WTC11 (cell line): ENCODE measurements around the gene SPIB. TPM values are rescaled to one million over a fixed set of nuclear protein-coding genes. Genes with fewer than 3 reads are reported as not detected.

Experiments
- ATAC-seq: fragments of 200-7000 bp; cut with Tn5 transposase; 2 replicates; pipeline ENCODE4 v1.10.0; 2021; ENCODE audit warnings: mild to moderate bottlenecking, moderate library complexity
- CTCF ChIA-PET: fragments of 300-600 bp; sonication (Branson Sonifier 250); formaldehyde crosslinking; loops from one replicate; lab custom pipeline; 2021; ENCODE audit warnings: antibody characterized with exemption; lab: Charles Lee
- POLR2A ChIA-PET: fragments of 350-600 bp; sonication (Branson Sonifier 250); formaldehyde crosslinking; loops from one replicate; lab custom pipeline; 2021; ENCODE audit warnings: antibody characterized with exemption; lab: Charles Lee
- DNase-seq: peaks from one replicate; pipeline ENCODE4 v3.0.0; 2021; ENCODE audit warnings: low spot score
- H3K27ac Mint-ChIP-seq: 2 replicates; pipeline ENCODE4 v1.8.0; 2021; ENCODE audit warnings: mixed read lengths
- H3K27me3 Mint-ChIP-seq: 2 replicates; pipeline ENCODE4 v1.8.0; 2021; ENCODE audit warnings: low read depth, mild to moderate bottlenecking, moderate library complexity, mixed read lengths
- H3K36me3 Mint-ChIP-seq: 2 replicates; pipeline ENCODE4 v1.8.0; 2021; ENCODE audit warnings: mixed read lengths
- H3K4me1 Mint-ChIP-seq: 2 replicates; pipeline ENCODE4 v1.8.0; 2022; ENCODE audit warnings: mixed read lengths
- H3K4me3 Mint-ChIP-seq: 2 replicates; pipeline ENCODE4 v1.8.0; 2021; ENCODE audit warnings: mild to moderate bottlenecking, moderate library complexity, mixed read lengths
- H3K9me3 Mint-ChIP-seq: 2 replicates; pipeline ENCODE4 v1.8.0; 2021; ENCODE audit warnings: mixed read lengths
- ERG ChIP-seq: fragments of 250-450 bp; sonication (Bioruptor Pico); IDR thresholded peaks from 2 replicates; pipeline ENCODE4 v1.8.0; 2021; ENCODE audit warnings: mild to moderate bottlenecking
- ETV6 ChIP-seq: sonication (generic); formaldehyde crosslinking; IDR thresholded peaks from 2 replicates; pipeline ENCODE4 v1.8.1; 2022; ENCODE audit warnings: mild to moderate bottlenecking, missing genetic modification reagents
- FOXK1 ChIP-seq: sonication (generic); formaldehyde crosslinking; IDR thresholded peaks from 2 replicates; pipeline ENCODE4 v1.8.0; 2022; ENCODE audit warnings: mild to moderate bottlenecking, moderate library complexity, missing genetic modification reagents
- FOXP1 ChIP-seq: sonication (generic); formaldehyde crosslinking; IDR thresholded peaks from 2 replicates; pipeline ENCODE4 v1.8.0; 2022; ENCODE audit warnings: missing genetic modification reagents, mild to moderate bottlenecking, moderate library complexity, borderline replicate concordance
- FOXP4 ChIP-seq: sonication (generic); formaldehyde crosslinking; IDR thresholded peaks from 2 replicates; pipeline ENCODE4 v1.8.0; 2022; ENCODE audit warnings: mild to moderate bottlenecking, missing genetic modification reagents
- GTF2I ChIP-seq: fragments of 250-450 bp; sonication (Bioruptor Pico); conservative IDR thresholded peaks from 2 replicates; pipeline ENCODE4 v1.4.0; 2021; ENCODE audit warnings: mild to moderate bottlenecking
- HMGA2 ChIP-seq: fragments of 250-450 bp; sonication (Bioruptor Pico); IDR thresholded peaks from 2 replicates; pipeline ENCODE4 v1.4.0; 2021; ENCODE audit warnings: mild to moderate bottlenecking, moderate library complexity
- MXD4 ChIP-seq: fragments of 250-450 bp; sonication (Bioruptor Pico); IDR thresholded peaks from 2 replicates; pipeline ENCODE4 v1.8.0; 2021; ENCODE audit warnings: mild to moderate bottlenecking, moderate library complexity, borderline replicate concordance
- PRDM15 ChIP-seq: sonication (generic); formaldehyde crosslinking; IDR thresholded peaks from 2 replicates; pipeline ENCODE4 v1.8.0; 2022; ENCODE audit warnings: missing genetic modification reagents
- RELA ChIP-seq: sonication (generic); formaldehyde crosslinking; IDR thresholded peaks from 2 replicates; pipeline ENCODE4 v1.8.1; 2022; ENCODE audit warnings: missing genetic modification reagents, mild to moderate bottlenecking, borderline replicate concordance
- SMAD3 ChIP-seq: sonication (generic); formaldehyde crosslinking; IDR thresholded peaks from 2 replicates; pipeline ENCODE4 v1.8.0; 2022; ENCODE audit warnings: missing genetic modification reagents, mild to moderate bottlenecking, borderline replicate concordance
- USF1 ChIP-seq: sonication (generic); formaldehyde crosslinking; IDR thresholded peaks from 2 replicates; pipeline ENCODE4 v1.8.0; 2022; ENCODE audit warnings: mild to moderate bottlenecking, missing genetic modification reagents
- ZNF121 ChIP-seq: sonication (generic); formaldehyde crosslinking; IDR thresholded peaks from 2 replicates; pipeline ENCODE4 v1.8.0; 2023; ENCODE audit warnings: missing genetic modification reagents
- ZNF138 ChIP-seq: sonication (generic); formaldehyde crosslinking; conservative IDR thresholded peaks from 2 replicates; pipeline ENCODE4 v1.8.1; 2022; ENCODE audit warnings: mild to moderate bottlenecking, moderate library complexity, missing genetic modification reagents
- ZNF232 ChIP-seq: sonication (generic); formaldehyde crosslinking; IDR thresholded peaks from 2 replicates; pipeline ENCODE4 v1.8.0; 2022; ENCODE audit warnings: mild to moderate bottlenecking, missing genetic modification reagents
- ZNF281 ChIP-seq: sonication (generic); formaldehyde crosslinking; IDR thresholded peaks from 2 replicates; pipeline ENCODE4 v1.8.0; 2023; ENCODE audit warnings: mild to moderate bottlenecking, missing genetic modification reagents
- ZNF532 ChIP-seq: fragments of 250-450 bp; sonication (Bioruptor Pico); IDR thresholded peaks from 2 replicates; pipeline ENCODE4 v1.9.0; 2021; ENCODE audit warnings: mild to moderate bottlenecking, borderline replicate concordance
- total RNA-seq: library from RNA; stranded (reverse); gene quantifications from 3 replicates; pipeline ENCODE4 v1.2.3, GENCODE V29; 2021
- TF ChIP-seq, protein P1 (sequence below): fragments of 250-450 bp; sonication (Bioruptor Pico); IDR thresholded peaks from 2 replicates; pipeline ENCODE4 v2.1.2; 2022; ENCODE audit warnings: mild to moderate bottlenecking, moderate library complexity

Gene SPIB
- total RNA-seq, 1 experiment from 2014 or later: 4.7 TPM

GRCh38 chr19:50376166-50377050, 42.3 kb upstream of the SPIB start, which contains the start of gene NR1H2:
Gene NR1H2, plus strand, starts transcription at chr19:50376457. Its CDS starts 1,149 bp downstream, at chr19:50377606.
- Mint-ChIP-seq H3K36me3 (peaks cover 26% of the 10 kb centered on the region), H3K9me3 (no peaks in the 10 kb centered on the region), H3K27ac (peak within 1 kb of the TSS; percentile 100), H3K4me3 (peak within 1 kb of the TSS; percentile 99), H3K4me1 (peaks cover 3% of the 10 kb centered on the region; the same call in 1 of the 2 replicates), H3K27me3 (no peaks in the 10 kb centered on the region; the same call in none of the 2 replicates)
- POLR2A ChIA-PET: interaction anchor here (0.6 to 1.1 kb wide), 6 partner anchors 8 to 183 kb away, joined by 3 to 4 read pairs (median 4); partner anchors contain the start of gene KCNC3
- CTCF ChIA-PET: interaction anchor here (0.8 to 3.5 kb wide), 12 partner anchors 7 to 146 kb away, joined by 3 to 20 read pairs (median 4); no protein-coding TSS in a partner anchor
- DNase-seq (peak; percentile 95), ATAC-seq (peak; percentile 80)
- TF ChIP-seq MXD4 (CRISPR knock-in tag) (no peak), ZNF281 (CRISPR knock-in tag) (no peak), ZNF138 (CRISPR knock-in tag) (no peak), ETV6 (CRISPR knock-in tag) (peak; percentile 83), FOXP1 (CRISPR knock-in tag) (no peak), ERG (CRISPR knock-in tag) (no peak), ZNF121 (CRISPR knock-in tag) (no peak), GTF2I (peak; percentile 66; the same call in 1 of the 2 replicates), ZNF232 (CRISPR knock-in tag) (0 out of 2 replicates have a peak, but pooled peaks have one; percentile 32), SMAD3 (CRISPR knock-in tag) (peak; percentile 85; the same call in 1 of the 2 replicates), RELA (CRISPR knock-in tag) (no peak), HMGA2 (CRISPR knock-in tag) (no peak), ZNF532 (CRISPR knock-in tag) (no peak), FOXP4 (peak; percentile 42), FOXK1 (CRISPR knock-in tag) (peak; percentile 98), USF1 (CRISPR knock-in tag) (peak; percentile 43; the same call in 1 of the 2 replicates), PRDM15 (CRISPR knock-in tag) (peak; percentile 48; the same call in 1 of the 2 replicates)
- TF ChIP-seq, protein P1, sequence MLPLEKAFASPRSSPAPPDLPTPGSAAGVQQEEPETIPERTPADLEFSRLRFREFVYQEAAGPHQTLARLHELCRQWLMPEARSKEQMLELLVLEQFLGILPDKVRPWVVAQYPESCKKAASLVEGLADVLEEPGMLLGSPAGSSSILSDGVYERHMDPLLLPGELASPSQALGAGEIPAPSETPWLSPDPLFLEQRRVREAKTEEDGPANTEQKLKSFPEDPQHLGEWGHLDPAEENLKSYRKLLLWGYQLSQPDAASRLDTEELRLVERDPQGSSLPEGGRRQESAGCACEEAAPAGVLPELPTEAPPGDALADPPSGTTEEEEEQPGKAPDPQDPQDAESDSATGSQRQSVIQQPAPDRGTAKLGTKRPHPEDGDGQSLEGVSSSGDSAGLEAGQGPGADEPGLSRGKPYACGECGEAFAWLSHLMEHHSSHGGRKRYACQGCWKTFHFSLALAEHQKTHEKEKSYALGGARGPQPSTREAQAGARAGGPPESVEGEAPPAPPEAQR: no peak
